HL-60/S4 treated with retinoic acid at 250 ng/mL for 4 days and 3 days (cell line): ENCODE measurements around the gene LRRC8C.
"Not testable (repeated sequence)": the region's sequence is repeated elsewhere in the genome, so short reads cannot be mapped to it uniquely, and the experiment has no call there.

ENCODE experiments used
- in situ Hi-C: fragments of 300-500 bp; cut with MboI; formaldehyde crosslinking; loops from 2 replicates; pipeline ENCODE4 v1.7.0; 2022; ENCODE audit warnings: low sequenced_read_pairs

Gene LRRC8C

DNA sequence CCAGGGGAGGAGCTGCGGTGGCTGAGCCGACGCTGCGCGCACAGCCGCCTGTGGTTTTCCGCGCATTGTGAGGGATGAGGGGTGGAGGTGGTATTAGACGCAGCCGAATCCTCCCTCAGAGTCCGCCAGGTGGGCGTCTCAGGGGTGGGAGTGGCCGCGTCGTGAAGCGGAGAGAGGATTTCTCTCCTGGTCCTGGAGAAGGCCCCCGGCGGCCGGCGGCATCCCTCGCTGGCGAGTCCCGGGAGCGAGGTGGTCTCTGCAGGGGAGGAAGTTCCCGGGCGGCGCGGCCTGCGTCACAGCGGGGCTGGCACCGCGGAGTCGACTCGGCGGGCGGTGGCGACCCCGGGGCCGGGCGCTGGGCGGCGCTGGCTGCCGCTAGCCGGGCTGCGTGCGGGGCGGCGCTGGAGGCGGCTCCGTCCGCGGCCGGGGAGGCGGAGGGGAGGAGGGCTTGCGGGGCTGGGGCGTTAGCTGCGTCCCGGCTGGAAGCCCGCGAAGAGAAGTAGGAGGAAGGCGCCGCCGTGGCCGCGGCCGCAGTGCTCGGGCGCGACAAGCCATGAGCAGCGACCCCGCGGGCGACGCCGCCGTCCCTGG is at the start of gene LRRC8C:
LRRC8C (plus strand) TSS at position 464 of the 591 bp plus-strand sequence. CDS start 53,354 bp downstream, outside the sequence.
- in situ Hi-C loops, result loop anchor here (25.0 kb wide), 2 partner anchors 130 to 355 kb away; partner anchors contain the start of gene ZNF326

DNA sequence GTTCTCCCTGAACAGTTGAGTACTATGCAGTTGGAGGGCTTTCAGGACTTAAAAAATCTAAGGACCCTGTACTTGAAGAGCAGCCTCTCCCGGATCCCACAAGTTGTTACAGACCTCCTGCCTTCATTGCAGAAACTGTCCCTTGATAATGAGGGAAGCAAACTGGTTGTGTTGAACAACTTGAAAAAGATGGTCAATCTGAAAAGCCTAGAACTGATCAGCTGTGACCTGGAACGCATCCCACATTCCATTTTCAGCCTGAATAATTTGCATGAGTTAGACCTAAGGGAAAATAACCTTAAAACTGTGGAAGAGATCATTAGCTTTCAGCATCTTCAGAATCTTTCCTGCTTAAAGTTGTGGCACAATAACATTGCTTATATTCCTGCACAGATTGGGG is 48.7 kb upstream of the LRRC8C start:
- in situ Hi-C loops, result no loop called here

DNA sequence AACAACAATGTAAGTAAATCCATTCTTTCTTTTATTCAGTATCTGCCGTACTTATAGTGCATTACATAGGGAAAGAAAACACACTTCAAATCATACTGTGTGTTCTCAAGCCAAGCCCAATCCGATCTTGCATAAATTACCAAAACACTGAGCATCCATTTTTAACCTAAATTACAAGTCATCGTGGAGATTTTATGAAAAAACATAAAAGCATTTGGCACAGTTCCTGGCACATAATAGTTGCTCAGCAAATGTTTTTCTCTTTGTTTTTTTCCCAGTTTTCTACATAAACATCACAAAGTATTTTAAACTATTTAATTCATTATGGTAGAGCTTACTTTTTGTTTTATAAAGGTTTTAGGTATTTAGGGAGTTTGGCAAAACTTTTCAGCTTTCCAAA is 48.1 kb upstream of the LRRC8C start:
- in situ Hi-C loops, result no loop called here

DNA sequence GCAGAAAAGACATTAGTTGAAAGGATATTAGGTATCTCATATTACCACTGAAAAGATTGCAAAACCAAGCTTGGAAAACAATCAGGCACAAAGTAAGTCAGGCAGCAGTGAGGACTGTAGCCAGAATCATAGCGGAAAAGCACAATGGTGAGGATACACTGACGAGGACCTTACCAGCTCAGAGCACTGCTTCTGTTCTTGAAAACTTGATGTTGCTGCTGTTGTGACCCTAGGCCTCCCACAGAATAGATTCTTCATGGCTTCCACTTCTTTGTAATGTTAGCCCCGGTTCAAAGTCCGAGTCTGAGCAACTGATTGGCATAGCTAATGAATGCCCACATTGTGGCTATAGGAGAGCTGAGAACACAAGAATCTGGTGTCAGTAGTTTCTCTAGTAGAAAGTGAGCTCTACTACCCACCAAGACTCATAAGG is 45.2 kb upstream of the LRRC8C start:
- in situ Hi-C loops, result no loop called here

DNA sequence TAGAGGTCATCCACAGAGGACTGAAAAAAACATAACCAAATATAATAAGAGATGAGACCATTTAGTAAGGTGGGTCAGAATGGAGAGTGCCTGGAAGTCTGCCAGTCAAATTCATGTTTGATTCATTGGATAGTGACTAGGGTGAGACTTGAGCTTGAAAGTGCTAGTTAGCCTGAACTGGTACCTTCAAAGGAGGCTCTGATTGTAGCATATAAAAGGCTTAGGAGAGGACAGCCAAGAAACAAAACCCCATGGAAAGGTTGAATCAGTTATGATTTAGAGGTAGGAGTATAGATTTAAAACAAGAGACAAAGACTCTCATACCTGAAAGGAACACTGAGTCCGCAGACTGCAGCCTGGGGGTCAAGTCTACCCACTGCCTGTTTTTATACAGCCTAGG is 44.4 kb upstream of the LRRC8C start:
- in situ Hi-C loops, result no loop called here

DNA sequence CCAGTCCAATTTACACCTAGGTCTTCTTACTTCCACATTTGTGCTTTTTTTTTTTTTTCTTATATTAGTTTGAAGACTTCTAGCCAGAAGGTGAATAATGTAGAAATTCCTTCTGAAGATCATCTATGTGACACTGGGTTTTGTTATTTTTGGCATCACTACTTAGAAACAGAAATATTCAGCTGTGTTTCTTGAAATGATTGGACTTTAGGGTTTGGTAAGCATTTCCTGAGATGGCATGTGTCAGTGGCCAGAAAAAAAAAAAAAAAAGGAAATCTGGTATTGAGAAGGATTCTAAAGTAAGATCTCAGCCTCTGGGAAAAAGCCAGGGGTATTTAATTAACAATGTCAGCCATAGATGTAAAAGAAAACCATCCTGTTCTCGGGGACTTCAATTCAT is 43.4 kb upstream of the LRRC8C start:
- in situ Hi-C loops, result no loop called here

DNA sequence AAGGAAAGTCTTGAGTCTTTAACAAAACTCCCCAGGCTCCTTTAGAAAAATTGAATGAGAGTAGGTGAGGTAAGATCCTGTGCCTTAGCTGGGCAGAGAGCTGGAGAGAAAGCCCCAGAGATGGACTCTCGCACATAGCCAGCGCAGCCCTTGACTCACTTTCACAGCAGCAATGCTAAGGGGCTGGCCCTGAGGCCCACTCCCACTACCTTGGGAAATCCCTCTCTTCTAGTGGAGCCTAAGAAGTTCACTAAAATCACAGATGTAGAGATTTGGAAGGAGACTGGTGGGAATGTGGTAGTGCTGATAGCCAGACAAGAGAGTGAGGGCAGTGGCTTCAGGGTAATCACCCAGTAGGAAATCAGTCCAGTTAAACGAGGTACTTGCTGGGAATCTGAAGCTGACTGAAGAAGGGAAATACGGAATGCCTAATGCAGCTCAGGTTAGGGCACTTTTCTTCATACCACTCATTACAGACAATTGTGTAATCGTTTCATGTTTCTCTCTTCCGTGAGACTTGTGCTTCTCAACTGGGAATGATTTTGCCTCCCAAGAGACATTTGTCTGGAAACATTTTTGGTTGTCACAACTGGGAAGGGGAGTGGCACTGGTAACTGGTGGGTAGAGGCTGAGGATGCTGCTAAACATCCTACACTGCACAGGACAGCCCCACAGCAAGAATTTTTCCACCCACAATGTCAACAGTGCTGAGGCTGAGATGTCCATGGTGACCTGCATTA is 42.4 kb upstream of the LRRC8C start:
- in situ Hi-C loops, result no loop called here

DNA sequence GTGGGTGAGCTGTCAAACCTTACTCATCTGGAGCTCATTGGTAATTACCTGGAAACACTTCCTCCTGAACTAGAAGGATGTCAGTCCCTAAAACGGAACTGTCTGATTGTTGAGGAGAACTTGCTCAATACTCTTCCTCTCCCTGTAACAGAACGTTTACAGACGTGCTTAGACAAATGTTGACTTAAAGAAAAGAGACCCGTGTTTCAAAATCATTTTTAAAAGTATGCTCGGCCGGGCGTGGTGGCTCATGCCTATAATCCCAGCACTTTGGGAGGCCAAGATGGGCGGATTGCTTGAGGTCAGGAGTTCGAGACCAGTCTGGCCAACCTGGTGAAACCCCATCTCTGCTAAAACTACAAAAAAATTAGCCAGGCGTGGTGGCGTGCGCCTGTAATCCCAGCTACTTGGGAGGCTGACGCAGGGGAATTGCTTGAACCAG is 40.0 kb upstream of the LRRC8C start:
- in situ Hi-C loops, result not testable (repeated sequence)

DNA sequence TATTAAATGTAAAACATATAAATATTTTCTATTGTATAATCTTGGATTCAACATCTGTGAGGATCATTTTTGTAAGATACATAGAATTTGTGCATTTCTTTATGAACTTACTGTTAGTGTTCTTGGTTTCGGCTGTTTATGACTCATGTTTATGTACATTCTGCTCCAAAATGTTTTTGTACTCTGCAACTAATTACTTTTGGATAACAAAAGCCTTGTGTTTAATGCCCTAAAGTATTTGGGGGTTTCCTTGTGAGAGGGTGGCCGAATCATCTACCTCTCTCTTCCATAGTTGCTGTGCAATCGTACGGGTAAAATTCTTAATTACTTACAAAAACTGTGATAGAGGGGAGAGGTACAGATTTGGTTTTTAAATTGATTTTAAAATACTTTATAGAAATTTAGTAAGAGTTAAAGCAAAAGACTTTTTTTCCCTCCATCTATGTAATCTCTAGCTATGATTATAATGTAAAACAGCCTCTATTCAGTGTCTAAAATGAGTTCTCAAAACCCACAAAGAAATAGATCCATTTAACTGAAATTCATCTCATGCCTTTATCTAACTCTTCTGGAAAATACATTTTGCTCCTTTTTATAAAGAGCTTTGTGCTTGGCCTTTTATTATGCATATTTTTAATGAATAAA is 38.7 kb upstream of the LRRC8C start:
- in situ Hi-C loops, result no loop called here

DNA sequence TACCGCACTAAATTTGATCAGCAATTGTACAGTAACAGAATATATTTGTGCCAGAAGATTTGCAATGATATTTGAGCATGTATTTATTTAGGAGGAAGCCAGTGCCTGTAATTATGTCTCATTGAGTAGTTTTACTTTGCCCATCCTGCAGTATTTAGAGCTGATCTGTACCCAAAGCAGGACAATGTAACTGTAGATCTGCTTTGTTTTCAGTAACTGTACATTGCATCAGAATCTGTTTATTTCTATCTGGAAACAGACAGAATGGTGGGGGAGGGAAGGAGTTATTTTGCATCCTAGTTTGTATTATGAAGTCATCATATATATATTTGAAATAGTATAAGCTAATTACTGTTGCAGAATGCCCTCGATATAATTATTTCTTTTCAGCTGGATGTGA is 36.2 kb upstream of the LRRC8C start:
- in situ Hi-C loops, result no loop called here

DNA sequence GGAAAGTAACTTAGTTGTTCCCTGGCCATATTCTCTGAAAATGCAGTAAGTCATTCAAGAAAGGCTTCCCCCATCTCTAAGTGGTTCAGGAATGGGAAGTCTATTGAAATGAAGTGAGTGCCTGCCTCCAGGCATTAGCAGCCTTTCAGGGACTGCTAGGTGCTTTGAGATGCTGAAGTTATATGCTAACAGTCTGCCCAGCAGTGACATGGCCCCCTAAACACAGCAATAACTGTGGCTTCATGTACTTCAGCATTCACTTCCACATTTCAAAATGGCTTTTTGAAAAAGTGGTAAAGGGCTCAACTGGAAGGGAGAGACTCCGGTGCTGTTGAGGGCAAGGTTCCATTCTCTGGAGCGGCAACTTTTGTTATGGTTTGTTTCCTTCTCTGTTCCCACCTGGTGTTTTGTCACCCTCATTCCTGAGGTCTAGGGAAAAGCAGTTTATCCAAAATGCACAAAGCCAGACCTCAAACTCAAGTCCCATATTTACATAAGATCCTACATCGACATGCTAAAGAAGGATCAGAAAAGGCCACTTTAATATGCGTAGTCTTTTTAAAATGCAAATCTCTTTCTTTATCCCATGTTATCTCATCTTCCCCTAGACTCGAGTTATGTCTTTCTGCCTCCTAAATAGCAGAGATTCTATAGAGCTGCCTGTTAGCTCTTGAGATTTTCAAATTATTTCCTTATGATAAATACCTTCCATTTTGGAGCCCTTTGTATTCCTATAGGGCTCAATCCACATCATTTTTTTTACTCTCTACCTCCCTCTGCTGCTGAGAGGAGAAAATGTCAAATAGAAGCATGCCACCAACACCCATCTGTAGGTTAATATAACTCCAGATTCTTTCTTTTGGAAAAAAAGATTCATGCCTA is 34.2 kb upstream of the LRRC8C start:
- in situ Hi-C loops, result no loop called here

DNA sequence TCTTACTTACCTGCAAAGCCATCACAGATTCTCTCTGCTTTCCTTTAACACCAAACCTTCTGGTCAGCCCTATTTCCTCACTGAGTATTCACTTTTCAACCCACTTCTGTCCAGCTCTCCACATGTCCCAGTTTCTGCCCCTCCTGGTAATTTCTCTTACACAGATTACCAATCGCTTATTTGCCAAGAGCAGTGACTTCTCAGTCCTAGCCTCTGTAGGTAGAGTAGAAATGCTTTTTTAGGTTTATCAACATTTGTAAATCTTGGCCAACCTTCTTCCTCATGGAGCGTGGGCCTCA is 33.6 kb upstream of the LRRC8C start:
- in situ Hi-C loops, result no loop called here

DNA sequence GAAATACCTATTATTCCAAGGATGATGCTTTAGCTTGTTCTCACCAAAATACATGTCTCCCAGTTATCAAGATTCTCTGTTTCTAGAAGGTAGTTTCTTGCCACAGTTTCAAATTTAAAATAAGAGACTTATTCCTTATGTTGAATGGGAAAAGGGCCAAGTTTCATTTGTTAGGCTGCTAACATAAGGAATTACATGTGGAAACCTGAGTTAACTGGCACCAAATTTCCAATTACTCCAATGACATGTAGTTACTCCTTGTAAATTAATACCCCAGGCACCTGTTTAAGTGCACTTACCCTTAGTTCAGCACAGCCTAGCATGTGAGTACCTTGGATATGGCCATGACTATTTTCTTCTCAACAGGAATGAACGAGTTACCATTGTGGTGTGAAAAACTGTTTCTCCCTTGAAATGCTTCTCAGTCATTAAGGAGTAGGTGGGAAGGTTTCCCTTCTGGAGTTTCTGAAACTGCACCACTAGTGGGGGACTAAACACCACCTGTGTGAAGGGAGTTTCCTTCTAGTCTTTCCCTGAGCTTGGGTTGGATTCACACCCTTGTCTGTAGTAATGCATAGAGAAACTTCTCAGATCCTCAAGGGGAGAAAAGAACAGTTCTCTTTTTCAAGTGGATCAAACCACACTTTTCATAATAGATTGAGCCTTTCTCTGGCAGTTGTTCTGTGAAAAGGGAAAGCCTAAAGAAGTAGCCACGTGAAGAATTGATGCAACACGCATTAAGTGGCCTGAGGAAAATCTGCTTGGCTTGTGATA is 32.3 kb upstream of the LRRC8C start:
- in situ Hi-C loops, result no loop called here

DNA sequence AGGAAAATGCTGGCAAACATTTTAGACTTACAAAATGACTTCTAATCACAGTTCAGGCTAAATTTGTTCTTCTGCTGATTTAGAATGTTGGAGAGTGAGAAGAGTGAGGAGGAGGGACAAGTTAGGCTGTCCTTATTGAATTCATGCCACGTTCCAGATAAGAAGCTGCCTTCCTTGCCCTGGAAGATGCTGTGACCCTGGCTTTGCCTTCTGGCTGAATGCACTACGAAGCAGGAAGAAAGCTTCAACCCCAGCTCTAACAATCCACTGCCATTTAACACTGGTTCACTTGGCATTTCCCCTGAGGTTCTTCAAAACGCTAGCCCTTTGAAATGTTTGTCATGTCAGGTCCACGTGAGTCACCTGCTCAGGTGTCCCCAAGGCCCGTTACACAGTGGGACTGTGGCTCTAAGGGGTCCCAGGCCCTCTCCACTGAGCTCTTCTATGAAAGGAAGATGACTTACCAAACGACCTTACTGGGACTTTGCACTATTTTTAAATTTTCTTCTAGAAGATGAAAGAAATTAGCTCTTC is 30.0 kb upstream of the LRRC8C start:
- in situ Hi-C loops, result no loop called here

DNA sequence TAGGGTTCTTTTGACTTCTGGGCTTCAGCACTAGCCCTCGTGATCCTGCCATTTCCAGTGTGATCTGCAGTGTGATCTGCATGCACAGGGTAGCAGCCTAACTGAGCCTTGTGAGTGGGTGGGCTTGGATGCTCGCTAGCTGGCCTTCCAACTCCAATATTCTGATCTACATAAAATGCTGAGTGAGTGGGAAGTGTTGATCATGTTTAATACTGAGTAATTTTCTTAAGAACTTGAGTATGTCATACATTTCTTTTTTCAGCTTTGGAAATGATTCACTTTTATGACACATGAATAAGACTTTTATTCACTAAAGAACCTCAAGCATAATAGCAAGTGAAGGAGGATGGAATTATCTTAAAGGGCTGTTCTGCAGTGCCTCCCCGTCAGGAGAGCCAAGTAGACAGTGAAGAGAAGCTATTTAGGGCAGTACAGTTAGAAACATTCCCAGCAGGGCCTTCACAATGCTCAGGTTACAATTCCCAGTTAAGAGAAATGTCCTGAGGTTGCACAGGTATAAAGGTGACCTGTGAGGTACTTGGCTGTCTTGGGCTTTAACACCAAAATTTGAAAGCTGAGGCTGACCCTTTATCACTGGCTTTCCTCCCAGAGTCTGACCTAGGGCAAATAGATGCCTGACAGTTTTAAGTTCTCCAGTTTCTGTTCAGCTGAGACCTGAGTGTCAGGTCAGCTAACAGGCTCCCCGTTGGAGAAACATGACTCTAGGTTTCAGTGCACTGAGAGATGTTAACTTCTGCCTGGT is 29.1 kb upstream of the LRRC8C start:
- in situ Hi-C loops, result no loop called here

DNA sequence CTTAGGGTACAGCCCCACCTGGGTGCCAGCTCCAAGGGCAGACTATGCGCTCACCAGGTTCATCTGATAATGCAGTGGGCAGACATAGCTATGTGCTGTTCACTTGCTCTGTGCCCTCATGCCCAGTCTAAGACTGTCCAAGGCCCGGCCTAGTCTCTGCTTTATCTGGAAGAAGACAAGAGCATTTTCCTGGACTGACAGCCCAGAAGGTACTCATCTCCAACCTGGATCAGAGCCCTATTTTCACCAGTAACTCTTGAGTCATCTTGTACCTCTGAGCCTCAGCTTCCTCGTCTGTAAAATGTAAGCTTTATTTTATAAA is 28.5 kb upstream of the LRRC8C start:
- in situ Hi-C loops, result no loop called here

DNA sequence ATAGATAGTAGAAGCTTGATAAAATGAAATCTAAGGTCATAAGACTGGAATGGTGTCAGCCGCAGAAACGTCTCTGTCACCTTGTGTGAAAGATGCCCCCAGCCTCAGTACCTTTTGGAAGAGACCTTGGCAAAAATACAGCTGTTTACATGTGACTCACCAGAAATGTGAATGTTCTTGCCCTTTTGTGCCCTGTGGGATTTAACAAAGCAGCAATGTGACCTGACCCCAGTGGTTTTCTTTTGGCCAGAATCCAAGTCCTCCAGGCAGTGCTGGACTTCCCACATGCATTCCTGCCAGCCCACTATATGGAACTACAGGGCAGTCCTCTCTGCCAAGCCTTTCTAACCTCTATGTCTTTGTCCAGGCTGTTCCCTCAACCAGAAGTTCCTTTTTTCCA is 27.2 kb upstream of the LRRC8C start:
- in situ Hi-C loops, result no loop called here

DNA sequence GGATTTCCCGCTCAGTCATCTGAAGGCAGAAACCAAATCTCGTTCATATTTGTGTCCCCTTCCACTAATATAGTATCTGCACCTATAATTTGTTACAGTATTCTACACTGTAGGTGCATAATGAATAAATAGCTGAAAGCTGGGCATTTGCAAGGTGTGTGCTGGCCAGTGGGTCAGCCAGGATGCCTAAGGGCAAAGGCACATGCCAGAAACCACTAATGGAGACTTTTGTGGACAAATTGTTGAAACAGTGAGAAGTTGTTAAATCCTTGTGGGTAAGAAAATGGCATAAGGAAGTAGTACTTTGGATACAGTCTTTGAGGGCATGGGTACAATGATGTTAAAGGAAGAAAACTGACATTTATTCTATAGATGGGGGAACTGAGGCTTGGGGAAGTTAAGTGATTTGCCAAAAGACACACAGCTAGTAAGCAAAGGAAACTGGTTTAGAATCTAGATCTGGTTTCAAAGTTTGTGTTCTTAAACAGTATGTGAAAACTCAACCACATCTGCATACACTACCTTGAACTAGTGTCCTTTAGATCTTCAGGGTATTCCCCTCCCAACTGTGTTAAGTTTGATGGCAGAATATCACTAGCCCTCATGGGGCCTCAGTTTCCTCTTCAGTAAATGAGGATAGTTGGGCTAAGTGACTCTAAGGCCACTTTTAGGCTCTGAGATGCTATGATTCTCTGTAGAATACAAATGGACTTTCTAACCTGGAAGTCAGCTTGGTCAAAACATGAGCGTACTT is 26.5 kb upstream of the LRRC8C start:
- in situ Hi-C loops, result no loop called here

DNA sequence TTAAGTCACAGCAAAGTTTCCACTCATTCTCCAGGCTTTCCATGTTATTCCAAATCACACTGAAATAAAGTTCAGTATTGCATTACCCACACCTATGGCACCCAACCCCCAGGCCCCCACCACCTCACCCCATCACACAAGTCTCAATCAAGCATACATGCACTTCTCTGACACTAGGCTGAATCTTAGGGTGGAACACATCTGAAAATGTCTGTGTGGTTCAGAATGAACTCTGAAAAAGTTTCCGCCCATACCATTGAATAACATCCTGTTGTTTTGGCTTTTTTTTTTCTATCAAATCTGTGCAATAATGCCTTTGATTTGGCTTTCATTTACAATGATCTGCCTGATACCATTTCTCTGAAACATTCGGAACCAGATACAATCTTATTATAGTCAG is 25.8 kb upstream of the LRRC8C start:
- in situ Hi-C loops, result no loop called here
